Ascending aorta (tissue), 2 donors: ENCODE results near the gene SEPTIN8. TPM values are rescaled to one million over a fixed set of nuclear protein-coding genes. Genes with fewer than 3 reads are reported as not detected.
A peak's percentile ranks its signal among the peaks of the same experiment; 100 is the strongest.

Experiments used
- DNase-seq, 2 donors: peaks; one replicate each; pipeline ENCODE4 v3.0.0-alpha.2; 2019; ENCODE audit warnings: low spot score in 2 of 2
- H3K27ac ChIP-seq, 2 donors: fragments of 200-600 bp; sonication (generic); one replicate each; pipeline ENCODE4 v1.5.1; 2016 to 2017; ENCODE audit warnings: mild to moderate bottlenecking in 1 of 2
- H3K27me3 ChIP-seq: fragments of 200-600 bp; sonication (generic); one replicate; pipeline ENCODE4 v1.5.1; 2017
- H3K36me3 ChIP-seq, 2 donors: fragments of 200-600 bp; sonication (generic); one replicate each; pipeline ENCODE4 v1.5.1; 2016
- H3K4me1 ChIP-seq, 2 donors: fragments of 200-600 bp; sonication (generic); one replicate each; pipeline ENCODE4 v1.5.1; 2016 to 2017; ENCODE audit warnings: mild to moderate bottlenecking in 1 of 2
- H3K4me3 ChIP-seq, 2 donors: fragments of 200-600 bp; sonication (generic); one replicate each; pipeline ENCODE4 v1.5.1; 2016 to 2017; ENCODE audit warnings: mild to moderate bottlenecking in 1 of 2
- H3K9me3 ChIP-seq, 2 donors: fragments of 200-600 bp; sonication (generic); one replicate each; pipeline ENCODE4 v1.5.1; 2016
- intact Hi-C: fragments of 100-400 bp; cut with DNase I; formaldehyde crosslinking; loops from one replicate; pipeline ENCODE4 v1.15.1; 2023
- total RNA-seq: library from RNA; depleted of rRNA; stranded (reverse); fragments of >200 nt; gene quantifications from one replicate; pipeline ENCODE4 v1.1.0, GENCODE V29; 2016
- TF ChIP-seq, protein P1 (sequence below), 3 experiments: fragments of 200-600 bp in 2 of 3; fragments of 450-650 bp in 1 of 3; sonication (generic) in 2 of 3; IDR thresholded peaks; one replicate each; pipeline ENCODE4 v1.5.1; 2016 to 2019; ENCODE audit warnings: antibody characterized with exemption in 3 of 3, mild to moderate bottlenecking in 1 of 3, moderate library complexity in 1 of 3

The SEPTIN8 gene
- total RNA-seq, 1 donor from 2014 or later, result 113 TPM

DNA sequence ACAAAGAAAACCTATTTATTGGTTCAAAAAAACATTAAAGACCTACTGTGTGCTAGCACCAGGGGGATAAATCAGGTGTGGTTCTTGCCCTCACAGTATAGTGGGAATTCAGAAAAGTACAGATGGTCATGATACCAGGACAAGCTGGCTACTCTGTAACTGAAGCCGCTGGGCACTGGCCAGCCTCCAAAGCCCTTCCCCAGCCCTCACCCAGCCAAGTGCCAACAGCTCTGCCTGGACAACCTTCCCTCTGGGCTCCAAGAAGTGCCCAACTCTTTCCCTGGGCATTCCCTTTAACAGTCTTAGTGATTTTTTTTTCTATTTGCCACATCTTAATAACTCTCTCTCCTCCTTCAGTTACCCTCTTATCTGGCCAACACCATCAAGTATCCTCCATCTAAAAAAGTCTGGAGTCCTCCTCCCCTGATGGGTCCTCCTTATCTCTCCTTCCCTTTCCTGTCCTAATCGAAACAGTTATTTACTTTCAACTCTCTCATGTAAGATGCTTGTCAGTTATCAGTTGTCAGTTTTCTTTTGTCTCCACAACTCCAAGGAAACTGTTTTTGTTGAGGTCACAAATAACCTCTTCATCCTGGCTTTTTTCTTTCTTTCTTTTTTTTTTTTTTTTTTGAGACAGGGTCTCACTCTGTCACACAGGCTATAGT is 13.3 kb upstream of the SEPTIN8 start:
- Histone ChIP-seq H3K4me1 (peaks cover 0 to 14% of the 10 kb centered on the region in 2 donors), H3K9me3 (no peaks in the 10 kb centered on the region), H3K27me3 (no peaks in the 10 kb centered on the region), H3K4me3 (no peak overlapping the region), H3K36me3 (no peaks in the 10 kb centered on the region), H3K27ac (no peak overlapping the region)
- intact Hi-C loops, result no loop called here
- TF ChIP-seq, protein P1, sequence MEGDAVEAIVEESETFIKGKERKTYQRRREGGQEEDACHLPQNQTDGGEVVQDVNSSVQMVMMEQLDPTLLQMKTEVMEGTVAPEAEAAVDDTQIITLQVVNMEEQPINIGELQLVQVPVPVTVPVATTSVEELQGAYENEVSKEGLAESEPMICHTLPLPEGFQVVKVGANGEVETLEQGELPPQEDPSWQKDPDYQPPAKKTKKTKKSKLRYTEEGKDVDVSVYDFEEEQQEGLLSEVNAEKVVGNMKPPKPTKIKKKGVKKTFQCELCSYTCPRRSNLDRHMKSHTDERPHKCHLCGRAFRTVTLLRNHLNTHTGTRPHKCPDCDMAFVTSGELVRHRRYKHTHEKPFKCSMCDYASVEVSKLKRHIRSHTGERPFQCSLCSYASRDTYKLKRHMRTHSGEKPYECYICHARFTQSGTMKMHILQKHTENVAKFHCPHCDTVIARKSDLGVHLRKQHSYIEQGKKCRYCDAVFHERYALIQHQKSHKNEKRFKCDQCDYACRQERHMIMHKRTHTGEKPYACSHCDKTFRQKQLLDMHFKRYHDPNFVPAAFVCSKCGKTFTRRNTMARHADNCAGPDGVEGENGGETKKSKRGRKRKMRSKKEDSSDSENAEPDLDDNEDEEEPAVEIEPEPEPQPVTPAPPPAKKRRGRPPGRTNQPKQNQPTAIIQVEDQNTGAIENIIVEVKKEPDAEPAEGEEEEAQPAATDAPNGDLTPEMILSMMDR (IDR thresholded peaks at IDR 0.05), result no peak
- no peak for DNase-seq

- H3K27me3 ChIP-seq, result no peaks in the 10 kb centered on the region
- no peak overlapping the region for H3K4me3 ChIP-seq
- intact Hi-C loops, result no loop called here
- H3K4me1 ChIP-seq, result peaks cover 0 to 17% of the 10 kb centered on the region in 2 donors
- no peaks in the 10 kb centered on the region for H3K9me3 ChIP-seq
- H3K27ac ChIP-seq, result no peak overlapping the region
- TF ChIP-seq, protein P1 (IDR thresholded peaks at IDR 0.05), result no peak
- peak in 1 of 2 donors; percentile 30 for DNase-seq
- H3K36me3 ChIP-seq, result no peaks in the 10 kb centered on the region
These were observed 12.2 kb upstream of the SEPTIN8 start for GRCh38 chr5:132788990-132789886.

- no peak overlapping the region for H3K4me3 ChIP-seq
- H3K4me1 ChIP-seq, result peaks cover 0 to 20% of the 10 kb centered on the region in 2 donors
- H3K27me3 ChIP-seq, result no peaks in the 10 kb centered on the region
- no peak overlapping the region for H3K27ac ChIP-seq
- intact Hi-C loops, result no loop called here
- TF ChIP-seq, protein P1 (IDR thresholded peaks at IDR 0.05), result no peak
- no peak for DNase-seq
- no peaks in the 10 kb centered on the region for H3K9me3 ChIP-seq
- H3K36me3 ChIP-seq, result no peaks in the 10 kb centered on the region
These were observed 11.5 kb upstream of the SEPTIN8 start for GRCh38 chr5:132788508-132788907.

DNA sequence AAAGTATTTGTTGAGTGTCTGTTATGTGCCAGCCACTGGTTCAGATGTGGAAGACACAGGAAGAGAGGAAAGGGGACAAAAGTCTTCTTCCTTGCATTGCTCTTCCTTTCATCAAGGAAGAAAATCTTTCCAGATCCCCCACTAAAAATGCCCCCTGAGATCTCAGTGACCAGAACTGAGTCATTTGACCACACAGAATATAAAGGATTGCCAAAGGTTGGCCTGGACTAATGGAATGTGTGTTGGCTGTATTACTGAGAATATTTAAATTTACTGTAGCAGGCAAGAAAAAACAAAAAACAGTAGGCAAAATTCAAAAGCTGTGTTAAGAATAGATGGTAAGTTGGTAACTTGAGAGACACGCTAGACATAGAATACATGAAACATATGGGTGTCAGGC is 10.0 kb upstream of the SEPTIN8 start:
- TF ChIP-seq, protein P1 (IDR thresholded peaks at IDR 0.05), result no peak
- Histone ChIP-seq H3K9me3 (no peaks in the 10 kb centered on the region), H3K27me3 (no peaks in the 10 kb centered on the region), H3K4me3 (no peak overlapping the region), H3K36me3 (no peaks in the 10 kb centered on the region), H3K4me1 (peaks cover 5 to 34% of the 10 kb centered on the region in 2 donors), H3K27ac (no peak overlapping the region)
- intact Hi-C loops, result no loop called here
- DNase-seq, result no peak

DNA sequence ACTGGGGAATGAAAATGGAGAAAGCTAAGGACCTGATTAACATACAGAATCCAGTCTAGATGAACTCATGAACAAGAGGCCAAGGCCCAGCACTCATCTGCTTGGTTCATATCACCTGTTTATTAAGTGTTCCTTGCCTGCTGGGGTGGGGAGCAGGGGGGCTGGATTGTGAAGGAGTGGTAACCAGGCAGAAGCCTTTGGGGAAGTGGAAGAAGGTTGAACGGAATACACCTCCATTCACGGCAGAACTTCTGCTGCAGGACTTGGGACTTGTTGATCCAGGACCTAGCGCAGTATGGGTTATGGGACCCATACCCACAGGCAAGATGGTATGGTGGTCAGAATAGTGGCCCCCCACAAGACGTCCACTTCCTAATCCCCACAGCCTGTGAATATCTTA is 8.8 kb upstream of the SEPTIN8 start:
- intact Hi-C loops, result no loop called here
- peaks cover 5 to 36% of the 10 kb centered on the region in 2 donors for H3K4me1 ChIP-seq
- DNase-seq, result peak in 1 of 2 donors; percentile 48
- H3K36me3 ChIP-seq, result no peaks in the 10 kb centered on the region
- H3K9me3 ChIP-seq, result no peaks in the 10 kb centered on the region
- no peak overlapping the region for H3K4me3 ChIP-seq
- TF ChIP-seq, protein P1 (IDR thresholded peaks at IDR 0.05), result no peak
- peak overlapping the region; percentile 4 to 52 for H3K27ac ChIP-seq
- H3K27me3 ChIP-seq, result no peaks in the 10 kb centered on the region
